ENCODE data around the gene HOXB5.

HOXB5 gene

DNA sequence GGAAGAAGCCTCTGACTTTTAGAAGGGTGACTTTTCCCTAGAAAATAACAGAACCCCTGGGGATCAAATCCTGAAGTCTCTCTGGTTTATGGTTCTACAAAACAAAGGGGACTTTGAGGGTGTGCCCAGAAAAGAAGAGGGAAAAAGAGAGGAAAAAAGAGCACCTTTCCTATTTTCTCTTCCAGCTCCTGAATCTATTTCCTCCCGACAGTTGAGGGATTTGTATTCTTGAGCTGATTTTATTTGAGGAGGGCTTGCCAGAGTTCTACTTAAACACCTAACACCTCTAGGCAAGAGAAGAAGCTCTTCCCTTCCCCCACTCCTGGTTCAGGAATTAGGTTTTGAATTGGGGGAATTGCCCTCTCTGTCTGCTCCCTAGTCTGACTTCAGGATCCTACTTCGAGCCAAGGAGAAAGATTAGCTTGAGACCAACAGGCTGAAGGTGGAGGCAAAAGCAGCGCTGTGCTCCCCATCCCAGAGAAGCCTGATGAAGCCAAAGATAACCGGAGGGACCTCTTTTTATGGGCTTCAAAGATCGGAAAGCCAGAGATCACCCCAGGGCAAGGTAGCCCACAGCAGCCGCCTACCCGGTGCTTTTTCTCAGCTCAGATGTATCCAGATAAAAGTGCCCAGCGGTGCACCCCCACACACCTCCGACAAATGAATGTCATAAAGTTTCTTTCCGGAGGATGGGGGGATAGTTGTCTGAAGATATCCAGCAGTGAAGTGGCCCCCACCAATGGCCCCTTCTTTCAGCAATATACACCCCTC lies 4.3 kb downstream of the HOXB5 start:
- no peak for DNase-seq (ENCODE audit: low spot score)

DNA sequence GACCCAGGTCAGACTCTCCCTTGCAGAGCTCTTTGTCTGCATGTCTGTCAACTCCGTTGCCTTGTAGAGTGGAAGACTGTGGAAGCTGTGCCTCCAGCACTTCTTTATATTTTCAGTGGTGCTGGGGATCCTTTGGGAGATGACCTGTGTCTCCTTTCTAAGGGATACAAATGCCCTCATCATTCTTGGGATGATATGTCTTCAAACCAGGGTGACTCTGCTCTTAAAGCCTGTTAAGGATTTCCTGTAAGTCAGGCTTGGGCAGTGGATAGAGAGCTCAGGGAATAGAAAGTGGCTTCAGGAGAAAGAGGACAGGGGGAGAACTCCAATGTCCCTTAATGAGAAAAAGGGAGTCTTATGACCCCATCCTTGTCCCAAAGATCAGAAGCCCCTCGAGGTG lies 5.1 kb downstream of the HOXB5 start:
- no peak for DNase-seq (ENCODE audit: low spot score)

DNA sequence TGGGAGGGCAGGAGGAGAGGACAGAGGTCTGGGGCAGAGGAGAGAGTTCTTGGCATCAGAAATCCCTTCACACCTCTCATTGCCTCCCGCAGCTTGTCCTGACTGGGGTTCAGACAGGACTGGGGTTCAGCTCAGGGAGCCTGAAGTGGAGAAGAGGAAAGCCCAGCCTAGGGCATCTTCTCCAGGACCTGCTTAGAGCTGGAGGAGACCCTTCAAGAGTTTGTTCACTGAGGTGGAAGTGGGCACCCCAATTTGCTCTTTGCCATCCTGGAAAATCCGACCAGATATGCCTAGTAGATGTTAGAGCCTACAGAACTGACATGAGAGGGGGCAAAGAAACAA lies 5.5 kb downstream of the HOXB5 start:
- DNase-seq (ENCODE audit: low spot score), result no peak

DNA sequence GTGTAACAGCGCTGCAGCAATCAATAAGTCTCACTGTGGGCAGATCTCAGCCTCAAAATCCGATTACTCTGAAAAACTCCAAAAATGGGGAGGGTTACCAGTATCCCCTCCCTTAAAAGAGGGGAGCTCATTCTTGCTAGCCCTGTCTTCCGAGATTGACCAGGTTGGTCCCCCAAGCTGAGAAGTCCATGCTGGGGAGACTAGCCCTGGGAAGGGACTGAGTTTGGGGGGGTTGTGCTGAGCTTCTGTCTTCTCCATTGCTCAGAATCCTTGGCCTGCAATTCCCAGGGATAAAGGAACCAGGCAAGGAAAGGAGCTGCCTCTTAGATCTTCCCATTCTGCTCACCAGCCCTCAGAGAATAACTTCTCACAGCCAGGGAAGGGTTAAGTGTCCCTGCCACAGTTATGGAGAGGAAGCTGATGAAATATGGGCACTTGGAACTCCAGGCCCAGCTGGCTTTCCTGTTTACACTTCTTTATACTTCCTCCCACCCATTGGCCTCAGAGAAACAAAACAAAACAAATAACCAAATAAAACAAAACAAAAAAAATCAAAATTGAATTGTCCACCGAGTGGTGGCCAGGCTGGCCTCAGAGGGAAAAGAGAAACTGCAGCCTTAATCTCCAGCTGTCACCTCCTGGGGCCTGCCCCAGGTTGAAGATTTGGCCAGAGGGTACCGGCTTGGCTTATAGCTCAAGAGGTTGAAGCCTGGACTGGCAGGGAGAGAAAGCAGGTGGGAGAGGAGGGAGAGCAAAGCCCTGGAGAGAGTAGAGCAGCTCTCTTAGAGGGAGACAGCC lies 6.1 kb downstream of the HOXB5 start:
- DNase-seq (ENCODE audit: low spot score), result no peak

DNA sequence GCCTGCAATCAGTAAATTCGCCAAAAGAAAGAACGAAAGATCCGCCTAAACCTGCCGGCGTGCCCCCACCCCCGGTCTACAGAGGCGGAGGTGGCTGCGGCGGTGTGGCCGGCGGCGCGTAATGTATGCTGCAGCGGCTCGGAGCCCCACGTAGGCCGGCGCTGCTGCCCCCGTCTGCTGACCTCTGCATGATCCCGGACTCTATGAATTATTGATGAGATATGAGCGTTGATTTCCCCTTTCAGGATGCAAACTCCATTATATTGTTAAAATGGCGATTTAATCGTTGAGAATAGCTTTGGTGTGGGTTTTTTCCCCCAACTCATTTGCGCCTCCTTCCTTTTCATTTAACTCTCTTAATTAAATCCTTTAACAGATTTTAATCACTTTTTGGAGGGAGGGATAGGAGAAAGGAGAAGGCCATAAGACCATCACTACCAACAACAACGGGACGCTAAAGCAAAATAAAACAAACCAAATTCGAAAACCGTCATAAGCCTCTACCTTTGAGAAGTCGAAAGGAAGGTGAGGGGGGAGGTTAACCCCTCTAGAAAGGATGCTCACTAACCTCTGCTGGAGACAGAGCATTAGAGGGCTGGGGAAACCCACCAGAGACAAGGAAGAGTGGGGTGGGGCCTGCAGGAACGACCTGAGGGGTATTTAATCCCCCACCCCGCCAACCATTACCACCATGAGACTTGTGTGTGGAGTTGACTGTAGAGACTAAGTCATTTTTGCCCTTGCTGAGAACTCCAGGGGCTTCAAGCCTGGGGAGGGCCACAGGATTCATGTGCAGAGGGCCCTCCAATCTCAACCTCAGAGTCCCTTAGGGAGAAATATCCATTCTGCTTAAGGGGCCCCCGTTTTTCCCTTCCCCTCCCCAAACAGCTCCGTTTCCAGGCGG lies 7.0 kb downstream of the HOXB5 start:
- DNase-seq (ENCODE audit: low spot score), result no peak

DNA sequence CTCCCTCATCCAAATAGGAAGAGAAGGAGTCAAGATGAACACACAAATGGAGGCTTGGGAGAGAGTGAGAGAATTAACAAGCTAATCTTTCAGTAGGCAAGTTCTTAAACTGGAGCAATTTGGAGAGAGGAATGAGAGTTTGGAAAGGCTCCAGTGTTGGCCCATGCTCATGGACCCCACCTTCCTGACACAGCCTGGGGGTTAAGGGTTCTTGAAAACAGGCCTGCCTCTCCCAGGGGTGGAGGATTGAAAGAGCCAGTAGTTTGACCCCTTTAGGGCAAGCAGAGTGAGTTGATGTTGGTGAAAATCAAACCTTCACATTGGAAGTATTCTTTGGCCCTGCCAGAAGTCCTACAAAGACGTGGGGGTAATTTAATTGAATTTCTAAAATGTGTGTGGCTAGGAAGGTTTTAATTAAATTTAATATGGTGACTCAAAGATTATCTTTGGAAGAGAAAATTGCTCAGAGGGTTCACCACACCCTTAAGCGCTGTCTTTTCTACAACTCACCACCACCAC lies 9.3 kb downstream of the HOXB5 start:
- DNase-seq (ENCODE audit: low spot score), result no peak

DNA sequence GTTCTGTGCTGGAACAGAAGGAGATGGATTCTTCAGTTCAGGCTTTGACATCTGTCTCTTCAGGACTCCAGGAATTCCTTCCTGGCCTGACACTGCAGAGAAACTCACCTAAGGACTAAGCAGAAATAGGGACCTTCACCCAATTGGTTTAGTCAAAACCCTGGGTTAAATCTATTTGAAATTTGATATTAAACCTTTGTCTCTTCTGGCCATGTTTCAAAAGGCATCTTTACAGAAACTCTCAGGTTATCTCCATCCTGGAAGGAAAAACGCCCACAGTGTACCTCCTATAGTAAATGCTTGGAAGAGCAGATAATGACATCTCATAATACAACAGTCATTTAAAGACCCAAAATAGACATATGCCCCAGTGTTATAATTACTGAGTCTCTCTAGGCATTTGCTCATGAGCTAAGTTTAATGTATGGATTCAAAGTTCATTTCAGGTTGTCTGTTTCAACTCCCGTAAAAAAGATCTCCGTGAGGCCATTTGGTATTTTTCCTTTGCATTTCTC lies 9.8 kb downstream of the HOXB5 start:
- DNase-seq (ENCODE audit: low spot score), result no peak

DNA sequence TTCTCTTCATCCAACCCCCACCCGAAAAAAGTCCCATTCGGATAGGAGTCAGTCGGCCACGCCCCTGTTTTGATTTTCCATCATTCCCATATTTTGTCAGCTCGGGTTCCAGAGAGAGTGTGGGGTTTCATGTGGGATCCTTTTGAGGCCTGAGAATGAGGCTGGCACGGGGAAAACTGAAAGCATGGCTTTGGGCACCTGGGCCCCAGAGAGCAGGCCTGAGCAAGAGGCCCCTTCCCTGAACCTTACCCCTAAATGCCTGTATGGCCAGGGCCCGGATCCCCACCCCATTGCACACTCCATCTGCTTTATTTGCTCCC lies 10.9 kb downstream of the HOXB5 start:
- no peak for DNase-seq (ENCODE audit: low spot score)

DNA sequence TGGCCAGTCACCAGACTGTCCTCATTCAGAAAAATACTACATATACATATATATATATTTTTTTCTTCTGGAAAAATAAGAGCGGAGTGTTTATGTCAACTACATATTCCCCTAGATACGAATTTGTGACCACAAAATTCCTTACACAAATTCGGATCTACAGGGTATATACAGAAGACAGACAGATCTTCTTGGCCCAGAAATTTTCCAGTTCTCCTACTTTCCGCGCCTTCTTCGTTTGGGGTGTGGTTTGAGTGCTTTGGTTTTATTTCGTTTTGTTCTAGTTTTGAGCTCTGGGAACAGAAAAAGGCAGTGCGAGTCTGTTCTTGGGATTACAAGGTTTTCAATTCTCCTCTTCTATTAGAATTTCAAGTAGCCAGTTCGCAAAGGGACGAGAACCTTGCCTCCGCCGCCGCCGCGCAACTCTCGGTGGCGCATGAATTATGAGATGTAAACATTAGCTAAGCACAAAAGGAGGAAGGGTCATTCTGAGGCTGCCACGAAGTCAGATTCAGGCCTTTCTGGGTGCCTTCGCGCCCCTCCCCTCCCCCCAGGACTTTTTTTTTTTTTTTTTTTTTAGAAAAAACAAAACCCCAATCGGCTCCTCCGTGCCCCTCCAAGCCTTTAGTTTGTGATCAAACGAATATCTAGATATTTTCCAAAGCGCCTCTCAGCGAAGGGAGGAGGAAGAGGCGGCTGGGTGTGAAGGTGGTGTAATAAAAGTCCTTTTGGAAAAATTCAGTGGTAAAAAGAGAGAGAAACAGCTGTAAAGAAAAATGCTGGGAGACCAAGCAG lies 13.6 kb downstream of the HOXB5 start:
- DNase-seq (ENCODE audit: low spot score), result no peak

DNA sequence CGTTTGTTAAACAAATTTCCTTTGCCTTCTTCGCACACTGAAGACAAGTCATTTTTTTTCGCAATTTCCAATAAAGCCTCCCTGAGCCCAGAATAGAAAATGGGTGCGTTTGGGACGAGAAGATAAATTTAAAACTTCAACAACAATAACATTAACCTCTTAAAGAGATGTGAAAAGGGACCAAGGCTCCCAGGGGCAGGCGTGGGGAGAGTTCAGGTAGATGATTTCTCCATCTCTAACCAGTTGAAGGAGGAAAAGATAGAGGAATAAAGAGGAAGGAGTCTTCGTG lies 14.2 kb downstream of the HOXB5 start:
- no peak for DNase-seq (ENCODE audit: low spot score)

DNA sequence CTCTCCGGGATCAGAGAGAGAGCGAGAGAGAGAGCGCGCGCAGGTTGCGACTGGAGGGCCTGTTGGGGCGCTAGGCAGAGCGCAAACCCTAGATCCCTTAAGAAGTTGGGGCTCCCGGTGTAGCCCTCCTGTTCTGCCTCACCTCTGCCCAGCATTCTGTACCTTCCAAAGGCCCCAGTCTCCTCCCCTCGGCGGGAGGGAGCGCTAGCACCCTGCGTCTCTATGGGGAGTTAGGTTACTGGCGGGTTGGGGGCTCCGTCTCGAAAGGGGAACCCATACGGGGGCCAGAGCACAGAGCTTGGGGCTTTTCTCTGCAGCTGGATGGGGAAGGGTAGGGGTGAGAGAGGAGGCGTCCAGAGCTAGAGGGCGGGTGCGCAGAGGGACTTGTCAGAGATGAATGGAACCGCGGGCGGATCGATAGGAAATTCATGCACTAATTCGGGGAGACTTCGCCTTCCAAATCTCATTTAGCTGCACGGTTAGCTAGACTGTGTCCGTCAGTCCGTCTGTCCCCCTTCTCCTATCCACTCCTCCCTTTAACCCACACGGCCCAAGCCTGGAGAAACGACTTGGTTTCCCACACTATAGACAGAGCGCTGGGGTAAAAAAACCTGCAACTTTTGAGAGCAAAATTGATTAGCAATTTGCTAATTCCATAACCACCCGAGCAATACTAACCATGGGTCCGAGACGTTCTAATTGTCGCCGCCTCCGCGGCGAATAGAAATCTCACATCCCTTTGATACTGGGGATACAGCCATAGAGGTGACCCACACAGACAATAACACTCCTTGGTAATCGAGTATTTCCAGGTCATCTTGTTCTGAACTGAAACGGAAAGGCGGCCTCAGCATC lies 14.7 kb downstream of the HOXB5 start:
- DNase-seq (ENCODE audit: low spot score), result no peak

DNA sequence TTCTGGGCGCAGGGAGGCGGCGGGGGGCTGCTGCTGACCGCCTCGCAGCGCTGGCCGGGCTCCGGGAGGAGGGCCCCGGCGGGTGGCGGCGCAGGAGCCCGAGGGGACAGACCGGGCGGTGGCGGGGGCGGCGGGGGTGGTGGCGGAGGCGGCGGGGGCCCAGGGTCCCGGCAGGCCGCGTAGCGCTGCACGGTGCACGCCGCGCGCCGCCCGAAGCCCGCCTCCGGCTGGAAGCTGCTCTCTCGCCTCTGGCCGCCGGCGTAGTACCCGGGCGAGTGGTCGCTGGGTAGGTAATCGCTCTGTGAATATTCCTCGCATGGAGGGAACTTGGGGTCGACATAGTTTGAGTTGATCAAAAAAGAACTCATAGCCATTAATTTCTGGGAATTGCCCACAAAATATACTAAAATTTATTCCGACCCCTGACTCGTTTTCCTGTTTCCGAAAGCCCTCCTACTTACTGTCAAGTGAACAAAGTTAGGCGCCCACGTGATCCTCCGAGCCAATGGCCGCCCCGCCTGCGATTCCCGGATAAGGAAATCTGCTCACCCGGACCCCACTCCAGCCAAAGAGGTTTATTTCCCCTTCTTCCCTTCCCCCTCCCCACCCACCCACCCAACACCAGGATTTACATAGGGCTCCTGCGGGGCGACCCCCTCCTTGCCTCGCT lies 15.5 kb downstream of the HOXB5 start, which contains the start of gene HOXB4:
Gene HOXB4 (minus strand): TSS at position 405 of the 670 bp plus-strand sequence. CDS start 31 bp downstream, at position 374.
- peak; percentile 68 for DNase-seq (ENCODE audit: low spot score)

DNA sequence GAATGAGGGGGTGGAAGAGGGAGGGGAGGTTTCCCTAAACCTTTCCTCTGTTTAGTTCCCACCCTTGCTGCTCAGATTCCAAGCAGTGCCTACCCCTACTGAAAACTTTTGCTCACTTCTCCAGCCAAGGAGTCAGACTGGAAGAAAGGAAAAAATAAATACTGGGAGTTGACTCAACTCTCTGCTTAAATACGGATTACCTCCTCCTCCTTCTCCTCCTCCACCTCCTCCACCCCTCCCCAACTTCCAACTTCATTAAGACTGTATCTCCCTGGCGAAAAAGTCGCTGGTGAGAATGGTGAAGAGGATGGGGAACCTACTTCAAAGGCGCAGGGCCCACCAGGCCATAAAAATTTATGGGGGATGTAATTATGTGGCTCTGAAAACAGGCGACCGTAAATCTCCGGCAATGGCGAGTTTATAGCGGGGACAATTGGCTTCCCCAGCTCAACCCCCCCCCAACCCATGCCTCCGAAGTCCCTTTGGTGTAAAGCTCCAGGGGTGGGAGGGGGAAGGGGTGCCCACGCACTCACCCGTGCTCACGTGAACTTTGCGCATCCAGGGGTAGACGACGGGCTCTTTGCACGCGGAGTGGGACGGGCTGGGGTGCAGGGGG lies 16.1 kb downstream of the HOXB5 start:
- DNase-seq (ENCODE audit: low spot score), result no peak

DNA sequence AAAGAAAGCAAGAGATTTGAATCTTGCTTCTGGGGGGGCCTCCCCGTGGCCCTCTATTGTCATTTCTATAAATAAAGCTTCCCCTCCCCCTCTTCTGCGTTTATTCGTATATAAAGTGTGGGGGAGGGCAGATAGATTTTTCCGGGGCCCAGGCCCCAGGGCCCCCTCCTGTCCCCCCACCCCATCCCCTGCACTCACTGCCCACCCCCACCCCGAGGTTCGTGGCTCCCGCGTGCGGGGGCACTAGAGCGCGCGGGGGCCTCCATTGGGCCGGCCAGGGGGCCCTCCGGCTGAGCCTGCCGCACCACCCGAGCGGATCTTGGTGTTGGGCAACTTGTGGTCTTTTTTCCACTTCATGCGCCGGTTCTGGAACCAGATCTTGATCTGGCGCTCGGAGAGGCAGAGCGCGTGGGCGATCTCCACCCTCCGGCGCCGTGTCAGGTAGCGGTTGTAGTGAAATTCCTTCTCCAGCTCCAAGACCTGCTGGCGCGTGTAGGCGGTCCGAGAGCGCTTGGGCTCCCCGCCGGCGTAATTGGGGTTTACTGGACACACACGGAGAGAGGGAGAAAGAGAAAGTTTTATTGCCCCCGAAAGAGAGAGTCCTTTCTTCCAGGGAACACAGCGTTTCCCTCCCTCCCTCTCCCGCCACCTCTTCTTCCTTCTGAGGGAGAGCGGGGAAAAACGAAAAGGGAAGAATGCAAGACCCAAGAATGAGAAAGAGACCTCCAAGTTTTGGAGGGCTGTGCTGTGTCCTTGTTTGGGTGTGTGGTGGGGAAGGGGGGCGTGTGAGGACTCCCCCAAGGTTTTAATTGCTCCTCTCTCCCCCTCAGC lies 16.9 kb downstream of the HOXB5 start:
- no peak for DNase-seq (ENCODE audit: low spot score)

DNA sequence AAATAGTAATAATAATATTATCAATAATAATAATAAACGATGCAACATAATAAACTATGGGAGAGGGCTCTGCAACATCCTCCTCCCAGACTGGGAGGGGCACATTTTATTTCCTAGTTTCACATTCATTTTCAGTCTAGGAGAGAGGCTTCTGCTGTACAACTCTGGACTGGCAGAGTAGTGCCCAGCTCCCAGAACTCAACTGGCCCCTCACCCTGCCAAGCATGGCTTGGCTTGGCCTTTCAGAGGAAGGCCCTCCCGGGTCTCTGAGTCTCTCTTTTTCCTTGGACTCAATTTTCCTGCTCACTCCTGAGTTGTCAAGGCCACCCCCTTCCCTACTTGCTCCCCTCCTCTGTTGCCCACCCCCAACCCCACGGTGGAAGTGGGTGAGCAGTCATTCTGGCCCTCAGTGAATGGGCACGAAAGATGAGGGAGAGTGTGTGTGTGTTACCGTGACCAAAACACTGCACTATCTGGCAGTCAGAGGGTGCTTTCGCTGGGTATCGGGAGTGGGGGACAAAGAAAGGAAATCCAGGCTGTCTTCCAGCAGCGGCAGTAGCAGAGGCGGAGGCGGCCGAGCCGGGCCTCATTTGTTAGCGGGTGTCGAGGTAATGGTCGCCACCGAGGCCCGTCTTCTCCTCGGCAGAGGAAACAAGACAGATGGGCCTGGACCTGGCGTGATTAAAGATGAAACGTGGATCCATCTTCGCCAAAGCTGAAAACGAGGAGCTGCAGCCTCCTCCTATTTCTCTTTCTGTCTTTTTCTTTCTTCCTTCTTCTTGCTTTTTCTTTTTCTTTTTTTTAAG lies 17.7 kb downstream of the HOXB5 start:
- no peak for DNase-seq (ENCODE audit: low spot score)

DNA sequence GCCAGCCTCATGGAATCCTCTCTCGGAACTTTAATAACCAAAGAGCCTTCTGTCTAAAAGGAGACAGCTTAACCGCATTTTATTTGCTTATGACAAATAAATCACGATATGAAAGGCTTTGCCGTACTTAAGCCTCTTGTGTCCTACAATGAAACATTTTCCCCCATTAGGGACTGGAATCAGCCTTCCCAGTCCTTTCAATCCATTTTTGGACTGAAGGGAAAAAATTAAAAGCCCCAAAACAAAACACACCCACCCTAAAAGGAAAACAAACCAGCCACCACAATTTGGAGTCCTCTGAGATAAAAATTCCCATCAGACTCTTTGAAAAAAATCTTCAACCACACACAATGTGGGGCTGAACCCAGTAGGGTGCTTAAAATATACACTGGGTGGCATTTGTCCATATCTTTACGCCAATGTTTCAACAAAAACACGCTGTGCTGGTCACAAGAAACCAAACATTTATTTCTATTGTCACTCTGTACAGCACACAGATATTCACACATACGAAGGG lies 18.5 kb downstream of the HOXB5 start:
- DNase-seq (ENCODE audit: low spot score), result no peak

DNA sequence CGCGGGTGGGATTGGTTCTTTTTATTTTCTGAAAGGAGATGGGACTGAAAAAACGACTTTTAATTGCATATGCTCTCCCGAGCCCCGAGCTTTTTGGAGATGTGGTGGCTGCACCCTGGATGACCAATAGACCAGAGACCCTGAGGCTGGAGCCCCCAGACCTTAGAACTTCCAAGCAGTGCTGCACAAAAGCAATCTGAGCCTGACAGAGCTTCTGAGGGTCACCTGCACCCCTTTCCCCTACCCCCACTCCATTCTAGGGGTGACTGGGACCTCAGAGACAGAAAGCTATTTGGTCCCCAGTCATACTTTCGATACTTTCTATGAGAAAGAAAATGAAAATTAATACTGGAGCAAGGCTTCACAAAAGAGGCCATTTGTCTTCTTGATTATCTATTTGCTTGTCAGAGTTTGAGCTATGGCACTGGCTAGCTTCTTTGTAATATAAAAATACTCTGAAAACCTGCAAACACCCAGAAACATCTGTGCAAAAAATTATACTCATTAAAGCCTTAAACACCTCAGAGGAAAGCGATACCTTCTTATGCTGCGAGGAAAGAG lies 19.0 kb downstream of the HOXB5 start:
- no peak for DNase-seq (ENCODE audit: low spot score)
